ENCODE results near the gene LRFN3.

Gene LRFN3

GRCh38 chr19:35944556-35944955, 8.4 kb downstream of the LRFN3 start:
- DNase-seq (no peak), ATAC-seq (ENCODE audit: insufficient read depth, low read depth) (no peak)
- Histone ChIP-seq H3K9me3 (ENCODE audit: insufficient read depth, low read length, severe bottlenecking) (no peaks in the 10 kb centered on the region), H3K4me1 (ENCODE audit: insufficient read depth, low read length) (no peaks in the 10 kb centered on the region), H3K27ac (ENCODE audit: low read length) (no peak overlapping the region), H3K9ac (ENCODE audit: low read depth, low read length) (no peak overlapping the region), H3K4me3 (ENCODE audit: low read depth in 1 of 2, low read length in 2 of 2) (no peak overlapping the region), H3K27me3 (ENCODE audit: insufficient read depth, low read length, poor library complexity) (no peaks in the 10 kb centered on the region), H3K36me3 (ENCODE audit: insufficient read depth, low read length) (peaks cover 27% of the 10 kb centered on the region), H2AFZ (ENCODE audit: low read depth, low read length) (no peak overlapping the region), H3K79me2 (ENCODE audit: insufficient read depth, low read length) (no peaks in the 10 kb centered on the region), H4K20me1 (ENCODE audit: insufficient read depth, low read length) (peaks cover 19% of the 10 kb centered on the region), H3K4me2 (ENCODE audit: insufficient read depth, low read length) (no peak overlapping the region)
- TF ChIP-seq CTCF (IDR thresholded peaks at IDR 0.05; ENCODE audit: borderline replicate concordance, extremely low read depth, low read length, poor library complexity, severe bottlenecking): no peak
- no peak for TF ChIP-seq EZH2 (IDR thresholded peaks at IDR 0.05; ENCODE audit: borderline replicate concordance, low read depth, low read length, severe bottlenecking)

GRCh38 chr19:35945121-35945790, 9.1 kb downstream of the LRFN3 start:
- Histone ChIP-seq H3K36me3 (ENCODE audit: insufficient read depth, low read length) (peaks cover 20% of the 10 kb centered on the region), H3K9me3 (ENCODE audit: insufficient read depth, low read length, severe bottlenecking) (no peaks in the 10 kb centered on the region), H3K27me3 (ENCODE audit: insufficient read depth, low read length, poor library complexity) (no peaks in the 10 kb centered on the region), H2AFZ (ENCODE audit: low read depth, low read length) (no peak overlapping the region), H3K4me3 (ENCODE audit: low read depth in 1 of 2, low read length in 2 of 2) (no peak overlapping the region), H3K79me2 (ENCODE audit: insufficient read depth, low read length) (no peaks in the 10 kb centered on the region), H3K4me2 (ENCODE audit: insufficient read depth, low read length) (no peak overlapping the region), H3K27ac (ENCODE audit: low read length) (no peak overlapping the region), H3K9ac (ENCODE audit: low read depth, low read length) (no peak overlapping the region), H4K20me1 (ENCODE audit: insufficient read depth, low read length) (peaks cover 16% of the 10 kb centered on the region), H3K4me1 (ENCODE audit: insufficient read depth, low read length) (no peaks in the 10 kb centered on the region)
- ATAC-seq (ENCODE audit: insufficient read depth, low read depth): no peak
- TF ChIP-seq EZH2 (IDR thresholded peaks at IDR 0.05; ENCODE audit: borderline replicate concordance, low read depth, low read length, severe bottlenecking): no peak
- no peak for TF ChIP-seq CTCF (IDR thresholded peaks at IDR 0.05; ENCODE audit: borderline replicate concordance, extremely low read depth, low read length, poor library complexity, severe bottlenecking)
- DNase-seq: no peak

GRCh38 chr19:35946203-35946602, 10.0 kb downstream of the LRFN3 start:
- Histone ChIP-seq H3K79me2 (ENCODE audit: insufficient read depth, low read length) (no peaks in the 10 kb centered on the region), H4K20me1 (ENCODE audit: insufficient read depth, low read length) (peaks cover 16% of the 10 kb centered on the region), H3K4me1 (ENCODE audit: insufficient read depth, low read length) (no peaks in the 10 kb centered on the region), H3K4me3 (ENCODE audit: low read depth in 1 of 2, low read length in 2 of 2) (no peak overlapping the region), H3K9me3 (ENCODE audit: insufficient read depth, low read length, severe bottlenecking) (no peaks in the 10 kb centered on the region), H2AFZ (ENCODE audit: low read depth, low read length) (no peak overlapping the region), H3K9ac (ENCODE audit: low read depth, low read length) (no peak overlapping the region), H3K4me2 (ENCODE audit: insufficient read depth, low read length) (no peak overlapping the region), H3K36me3 (ENCODE audit: insufficient read depth, low read length) (peaks cover 13% of the 10 kb centered on the region), H3K27ac (ENCODE audit: low read length) (no peak overlapping the region), H3K27me3 (ENCODE audit: insufficient read depth, low read length, poor library complexity) (no peaks in the 10 kb centered on the region)
- no peak for ATAC-seq (ENCODE audit: insufficient read depth, low read depth)
- TF ChIP-seq EZH2 (IDR thresholded peaks at IDR 0.05; ENCODE audit: borderline replicate concordance, low read depth, low read length, severe bottlenecking) (no peak), CTCF (IDR thresholded peaks at IDR 0.05; ENCODE audit: borderline replicate concordance, extremely low read depth, low read length, poor library complexity, severe bottlenecking) (no peak)
- DNase-seq: no peak

Data from DND-41 (cell line).